Measurements from ENCODE around the gene CCDC32. TPM values are rescaled to one million over a fixed set of nuclear protein-coding genes. Genes with fewer than 3 reads are reported as not detected.
A peak's percentile ranks its signal among the peaks of the same experiment; 100 is the strongest.

The CCDC32 gene
- total RNA-seq, 1 donor, result 20.7 TPM

- H3K4me3 ChIP-seq (ENCODE audit: low read depth, low read length), result no peak overlapping the region
- no peak for TF ChIP-seq CTCF (IDR thresholded peaks at IDR 0.05; ENCODE audit: insufficient read depth, low read depth, low read length)
These were observed 41.2 kb downstream of the CCDC32 start for GRCh38 chr15:40523611-40524010.

GRCh38 chr15:40516322-40516721, 48.5 kb downstream of the CCDC32 start:
- TF ChIP-seq CTCF (IDR thresholded peaks at IDR 0.05; ENCODE audit: insufficient read depth, low read depth, low read length), result no peak
- H3K4me3 ChIP-seq (ENCODE audit: low read depth, low read length), result no peak overlapping the region
- no peak for DNase-seq (ENCODE audit: low read depth)

More at GRCh38 chr15:40523611-40524010, 41.2 kb downstream of the CCDC32 start:
- DNase-seq (ENCODE audit: low read depth), result no peak

GRCh38 chr15:40513609-40514008, 51.2 kb downstream of the CCDC32 start:
- no peak for TF ChIP-seq CTCF (IDR thresholded peaks at IDR 0.05; ENCODE audit: insufficient read depth, low read depth, low read length)
- no peak for DNase-seq (ENCODE audit: low read depth)
- no peak overlapping the region for H3K4me3 ChIP-seq (ENCODE audit: low read depth, low read length)

GRCh38 chr15:40512440-40512839, 52.4 kb downstream of the CCDC32 start:
- no peak for TF ChIP-seq CTCF (IDR thresholded peaks at IDR 0.05; ENCODE audit: insufficient read depth, low read depth, low read length)
- no peak overlapping the region for H3K4me3 ChIP-seq (ENCODE audit: low read depth, low read length)
- DNase-seq (ENCODE audit: low read depth), result no peak

DNA sequence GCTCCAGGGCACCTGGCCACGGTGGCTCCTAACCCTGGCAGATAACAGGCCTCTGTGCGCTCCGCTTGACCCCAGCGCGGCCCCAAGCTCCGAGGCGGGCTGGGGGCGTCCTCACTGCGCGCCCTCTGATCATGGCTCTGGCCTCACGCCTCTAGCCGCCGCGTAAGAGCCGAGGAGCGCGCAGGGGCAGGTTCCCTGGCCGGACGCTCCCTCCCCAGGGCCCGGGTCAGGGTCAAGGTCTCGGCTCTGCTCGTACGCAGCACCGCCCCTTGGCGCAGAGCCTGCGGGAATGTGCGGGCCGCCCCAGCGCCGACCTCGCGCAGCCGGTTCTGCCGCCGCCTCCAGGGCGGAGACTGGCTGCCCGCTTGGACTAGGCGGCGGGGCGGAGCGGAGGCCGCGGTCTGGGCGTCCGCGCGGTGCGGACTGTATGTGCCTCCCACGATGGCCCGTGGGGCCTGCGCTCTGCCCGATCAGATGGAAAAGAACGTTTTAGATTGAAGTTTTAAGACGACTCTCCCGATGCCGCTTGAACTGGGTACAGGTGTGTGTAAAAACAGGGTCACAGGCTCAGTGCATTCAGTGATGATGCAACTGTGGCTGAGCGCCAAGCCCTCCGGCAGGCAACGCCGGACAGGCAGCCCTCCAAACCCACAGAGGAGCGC, 53.2 kb downstream of the CCDC32 start:
- DNase-seq (ENCODE audit: low read depth), result peak; percentile 58
- TF ChIP-seq CTCF (IDR thresholded peaks at IDR 0.05; ENCODE audit: insufficient read depth, low read depth, low read length), result no peak
- H3K4me3 ChIP-seq (ENCODE audit: low read depth, low read length), result peak overlapping the region; percentile 58

DNA sequence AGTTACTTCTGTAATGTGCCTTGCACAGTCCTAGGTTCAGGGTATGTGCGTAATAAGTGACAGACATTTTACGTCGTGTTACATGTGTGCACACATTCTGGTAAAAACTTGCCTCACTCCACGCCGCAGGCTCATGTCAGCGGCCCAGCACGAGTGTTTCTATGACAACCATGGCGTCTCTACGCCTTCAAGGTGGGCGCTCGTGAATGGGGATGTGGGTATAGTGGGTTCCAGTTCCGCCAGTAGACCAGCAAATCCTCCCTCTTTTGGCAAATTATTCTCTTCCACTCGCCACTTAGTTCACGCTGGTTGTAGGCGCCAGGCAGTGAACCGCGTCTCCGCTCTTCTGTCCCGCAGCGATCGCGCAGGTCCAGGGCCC, 53.8 kb downstream of the CCDC32 start:
- H3K4me3 ChIP-seq (ENCODE audit: low read depth, low read length), result peak overlapping the region; percentile 58
- no peak for DNase-seq (ENCODE audit: low read depth)
- TF ChIP-seq CTCF (IDR thresholded peaks at IDR 0.05; ENCODE audit: insufficient read depth, low read depth, low read length), result no peak

DNA sequence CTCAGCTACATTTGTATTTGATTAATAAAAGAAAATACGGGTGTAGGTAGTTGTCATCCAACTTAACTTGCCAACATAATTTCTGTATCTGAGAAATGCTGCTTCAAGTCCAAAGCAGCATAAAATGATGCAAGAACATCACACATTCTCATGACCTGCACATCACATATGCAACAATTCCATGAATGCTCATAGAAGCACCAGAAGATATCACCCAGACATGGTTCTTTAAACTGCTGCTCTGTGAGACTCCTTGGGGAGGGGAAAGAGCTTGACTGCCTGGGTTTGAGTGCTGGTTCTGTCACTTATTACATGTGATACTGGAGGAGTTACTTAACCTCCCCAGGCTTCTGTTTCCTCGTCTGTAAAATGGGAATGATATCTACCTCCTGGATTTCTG, 54.6 kb downstream of the CCDC32 start:
- H3K4me3 ChIP-seq (ENCODE audit: low read depth, low read length), result no peak overlapping the region
- TF ChIP-seq CTCF (IDR thresholded peaks at IDR 0.05; ENCODE audit: insufficient read depth, low read depth, low read length), result no peak
- DNase-seq (ENCODE audit: low read depth), result no peak
